NCI-H510A (cell line): ENCODE results near the gene SVIL.

Experiments
- DNase-seq: peaks from one replicate; lab custom pipeline; 2025; lab: John Stamatoyannopoulos, UW

Gene SVIL

GRCh38 chr10:29411666-29412315, 223.0 kb downstream of the SVIL start:
- DNase-seq = no peak

GRCh38 chr10:29409241-29410054, 225.3 kb downstream of the SVIL start:
- peak; percentile 24 for DNase-seq

DNA sequence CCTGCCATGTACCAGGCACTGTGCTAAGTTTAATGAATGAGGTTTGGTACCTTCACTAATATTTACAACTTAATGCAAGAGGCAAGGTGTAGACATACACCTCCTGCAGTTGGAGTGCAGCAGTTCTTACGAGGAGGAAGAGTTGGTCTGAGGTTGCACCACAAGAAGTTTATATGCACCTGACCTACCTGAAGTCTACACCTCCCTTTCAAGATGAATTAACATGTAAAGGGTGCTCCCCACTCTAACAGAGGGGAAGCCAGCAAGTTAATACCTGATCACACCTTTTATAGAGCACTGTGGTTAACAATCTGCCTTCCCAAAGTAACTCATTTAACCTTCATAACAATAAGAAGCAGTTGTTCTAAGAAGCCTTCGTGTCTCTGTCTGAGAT, 225.9 kb downstream of the SVIL start:
- no peak for DNase-seq
